Activated naive CD8-positive, alpha-beta T cell treated with anti-CD3 and anti-CD28 coated beads for 36 hours (primary cell): ENCODE measurements around the gene CSTA. TPM values are rescaled to one million over a fixed set of nuclear protein-coding genes. Genes with fewer than 3 reads are reported as not detected.

ENCODE experiments used
- DNase-seq: peaks from one replicate; pipeline ENCODE4 v3.0.0; 2021
- H3K27ac Mint-ChIP-seq: one replicate; pipeline ENCODE4 v1.8.0; 2022; ENCODE audit warnings: mild to moderate bottlenecking, moderate library complexity, mixed read lengths
- H3K27me3 Mint-ChIP-seq: one replicate; pipeline ENCODE4 v1.8.0; 2022; ENCODE audit warnings: mild to moderate bottlenecking, mixed read lengths
- H3K36me3 Mint-ChIP-seq: one replicate; pipeline ENCODE4 v1.8.0; 2021; ENCODE audit warnings: mild to moderate bottlenecking, mixed read lengths
- H3K4me1 Mint-ChIP-seq: one replicate; pipeline ENCODE4 v1.8.0; 2021; ENCODE audit warnings: mixed read lengths
- H3K4me3 Mint-ChIP-seq: one replicate; pipeline ENCODE4 v1.8.0; 2022; ENCODE audit warnings: mild to moderate bottlenecking, moderate library complexity, mixed read lengths
- H3K9me3 Mint-ChIP-seq: one replicate; pipeline ENCODE4 v1.8.0; 2022; ENCODE audit warnings: mixed read lengths
- total RNA-seq, 2 experiments: library from RNA; stranded (reverse); gene quantifications; one replicate each; pipeline ENCODE4 v1.2.3, GENCODE V29; 2021

The CSTA gene, protein sequence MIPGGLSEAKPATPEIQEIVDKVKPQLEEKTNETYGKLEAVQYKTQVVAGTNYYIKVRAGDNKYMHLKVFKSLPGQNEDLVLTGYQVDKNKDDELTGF
- not detected for total RNA-seq

DNA sequence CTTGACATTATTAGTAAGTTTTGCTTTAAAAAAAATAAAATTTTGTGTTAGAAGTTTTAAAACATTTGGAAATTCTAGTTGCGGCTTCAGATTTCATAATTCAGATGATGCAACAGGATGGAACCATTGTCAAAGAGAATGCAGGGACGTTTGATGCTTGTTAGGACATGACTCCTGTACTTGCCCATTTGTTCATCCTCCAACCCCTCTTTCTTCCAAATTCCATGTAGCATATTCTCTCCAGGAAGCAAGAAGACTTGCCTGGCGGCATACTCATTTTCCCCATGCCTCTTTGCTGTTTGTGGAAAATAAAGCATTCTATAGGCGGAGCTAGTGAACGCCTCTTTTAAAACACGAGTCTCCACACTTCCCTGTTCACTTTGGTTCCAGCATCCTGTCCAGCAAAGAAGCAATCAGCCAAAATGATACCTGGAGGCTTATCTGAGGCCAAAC is at the start of gene CSTA:
CSTA (plus strand) TSS at position 378 of the 453 bp plus-strand sequence; CDS start at position 423, 45 bp downstream.
- Mint-ChIP-seq H3K4me1 (peaks cover 22% of the 10 kb centered on the region), H3K9me3 (peaks cover 6% of the 10 kb centered on the region), H3K27ac (no peak within 1 kb of the TSS), H3K36me3 (no peaks in the 10 kb centered on the region), H3K27me3 (peaks cover 8% of the 10 kb centered on the region), H3K4me3 (no peak within 1 kb of the TSS)
- no peak for DNase-seq

DNA sequence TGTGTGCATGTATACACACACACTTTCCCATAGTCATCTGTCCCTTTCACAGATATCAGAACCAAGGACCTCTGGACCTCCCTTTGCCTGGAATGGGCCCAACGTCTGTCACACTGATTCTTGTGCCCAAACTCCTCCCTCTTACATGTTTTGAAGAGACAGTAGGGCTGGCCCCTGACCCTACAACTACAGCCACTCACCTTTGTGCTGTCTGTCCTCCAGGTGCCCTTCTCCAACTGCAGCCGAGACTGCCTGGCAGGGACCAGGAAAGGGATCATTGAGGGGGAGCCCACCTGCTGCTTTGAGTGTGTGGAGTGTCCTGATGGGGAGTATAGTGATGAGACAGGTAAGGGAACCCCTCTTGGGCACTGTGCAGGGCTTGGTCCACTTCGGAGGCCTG is 43.2 kb upstream of the CSTA start:
- Mint-ChIP-seq H3K4me1 (no peaks in the 10 kb centered on the region), H3K27ac (no peak overlapping the region), H3K27me3 (no peaks in the 10 kb centered on the region), H3K4me3 (no peak overlapping the region), H3K9me3 (no peaks in the 10 kb centered on the region), H3K36me3 (no peaks in the 10 kb centered on the region)
- DNase-seq, result no peak

GRCh38 chr3:122283796-122284445 is 41.1 kb upstream of the CSTA start:
- no peak overlapping the region for H3K27ac Mint-ChIP-seq
- H3K27me3 Mint-ChIP-seq, result no peaks in the 10 kb centered on the region
- H3K36me3 Mint-ChIP-seq, result no peaks in the 10 kb centered on the region
- no peaks in the 10 kb centered on the region for H3K4me1 Mint-ChIP-seq
- no peak for DNase-seq
- no peaks in the 10 kb centered on the region for H3K9me3 Mint-ChIP-seq
- H3K4me3 Mint-ChIP-seq, result no peak overlapping the region

- no peak overlapping the region for H3K27ac Mint-ChIP-seq
- H3K4me1 Mint-ChIP-seq, result no peaks in the 10 kb centered on the region
- DNase-seq, result no peak
- no peaks in the 10 kb centered on the region for H3K36me3 Mint-ChIP-seq
- H3K4me3 Mint-ChIP-seq, result no peak overlapping the region
- no peaks in the 10 kb centered on the region for H3K27me3 Mint-ChIP-seq
- no peaks in the 10 kb centered on the region for H3K9me3 Mint-ChIP-seq
These were observed 40.6 kb upstream of the CSTA start for GRCh38 chr3:122284486-122284885.

DNA sequence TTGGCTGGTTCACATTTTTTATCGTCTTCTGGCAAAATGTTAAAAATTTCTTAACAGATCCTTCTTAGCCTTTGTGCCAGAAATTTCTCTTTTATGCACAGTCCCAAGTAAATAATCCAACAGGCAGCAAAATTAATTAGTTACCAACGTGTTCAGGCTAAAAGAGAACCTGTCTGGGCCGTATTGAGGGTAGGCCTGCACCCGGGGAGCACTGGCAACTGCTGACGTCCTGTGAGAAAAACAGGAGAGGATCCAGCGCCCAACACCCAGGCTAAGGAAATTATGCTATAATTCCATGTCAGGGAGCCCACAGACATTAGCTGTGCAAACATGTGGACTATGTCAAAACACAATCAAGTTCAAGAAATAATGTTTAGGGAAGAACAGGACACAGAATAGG is 30.7 kb upstream of the CSTA start:
- no peak overlapping the region for H3K4me3 Mint-ChIP-seq
- no peak overlapping the region for H3K27ac Mint-ChIP-seq
- DNase-seq, result no peak
- no peaks in the 10 kb centered on the region for H3K9me3 Mint-ChIP-seq
- no peaks in the 10 kb centered on the region for H3K27me3 Mint-ChIP-seq
- peaks cover 16% of the 10 kb centered on the region for H3K4me1 Mint-ChIP-seq
- H3K36me3 Mint-ChIP-seq, result no peaks in the 10 kb centered on the region

DNA sequence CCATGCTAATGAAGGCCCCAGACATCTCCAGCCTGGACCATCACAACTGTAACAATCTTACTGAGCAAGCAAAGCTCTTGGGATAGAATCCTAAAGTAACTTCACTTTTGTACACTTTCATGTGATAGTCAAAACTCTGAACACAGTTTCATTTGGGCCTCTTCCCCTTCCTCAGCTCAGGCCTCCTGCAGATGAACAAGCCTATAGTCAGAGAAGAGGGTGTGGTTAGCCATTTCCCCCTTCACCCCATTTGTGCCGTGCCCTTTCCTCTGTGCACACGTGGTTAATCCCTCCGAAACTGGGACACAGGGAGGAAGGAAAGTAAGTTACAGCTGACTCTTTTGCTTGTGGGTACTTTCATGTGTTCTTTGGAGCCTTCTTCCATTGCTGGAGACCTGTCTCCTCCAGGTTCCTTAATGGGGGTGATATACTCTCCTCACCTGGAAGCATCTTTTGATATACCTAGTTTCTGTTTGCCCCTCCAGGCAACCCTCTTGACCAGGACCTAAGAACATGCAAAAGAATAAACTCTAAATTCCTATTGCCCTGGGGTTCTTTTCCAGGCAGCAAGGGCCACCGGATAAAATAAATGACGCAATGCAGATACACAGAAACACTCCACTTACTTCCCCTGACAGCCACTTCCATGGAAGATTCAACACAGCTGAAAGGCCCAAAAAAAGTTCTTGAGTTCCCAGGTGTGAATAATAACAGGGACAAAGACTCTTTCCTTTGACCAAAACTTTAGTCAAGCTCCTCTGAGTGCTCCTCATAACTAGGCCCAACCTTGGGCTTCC is 29.6 kb upstream of the CSTA start:
- H3K4me3 Mint-ChIP-seq, result no peak overlapping the region
- no peak overlapping the region for H3K27ac Mint-ChIP-seq
- no peaks in the 10 kb centered on the region for H3K27me3 Mint-ChIP-seq
- no peaks in the 10 kb centered on the region for H3K9me3 Mint-ChIP-seq
- H3K36me3 Mint-ChIP-seq, result no peaks in the 10 kb centered on the region
- DNase-seq, result no peak
- H3K4me1 Mint-ChIP-seq, result peaks cover 17% of the 10 kb centered on the region

DNA sequence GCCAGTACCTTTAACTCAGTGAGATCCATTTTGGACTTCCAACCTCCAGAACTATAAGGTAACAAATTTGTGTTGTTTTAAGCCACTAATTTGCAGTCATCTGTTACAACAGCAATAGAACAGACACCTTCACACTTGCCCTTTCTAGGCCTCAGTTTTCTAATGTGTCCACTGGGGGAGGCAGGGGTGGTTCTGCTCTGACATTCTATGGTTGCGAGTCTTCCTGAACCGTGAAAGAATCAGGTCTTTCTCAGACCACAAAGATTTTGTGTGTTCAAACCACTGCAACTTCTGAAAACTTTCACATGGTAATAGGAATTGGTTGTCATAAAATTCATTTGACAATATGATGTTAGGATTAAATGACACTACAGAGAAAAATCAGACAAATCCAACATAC is 26.8 kb upstream of the CSTA start:
- no peaks in the 10 kb centered on the region for H3K27me3 Mint-ChIP-seq
- no peak overlapping the region for H3K27ac Mint-ChIP-seq
- DNase-seq, result peak; percentile 13
- H3K4me1 Mint-ChIP-seq, result peaks cover 17% of the 10 kb centered on the region
- no peaks in the 10 kb centered on the region for H3K9me3 Mint-ChIP-seq
- no peaks in the 10 kb centered on the region for H3K36me3 Mint-ChIP-seq
- no peak overlapping the region for H3K4me3 Mint-ChIP-seq

DNA sequence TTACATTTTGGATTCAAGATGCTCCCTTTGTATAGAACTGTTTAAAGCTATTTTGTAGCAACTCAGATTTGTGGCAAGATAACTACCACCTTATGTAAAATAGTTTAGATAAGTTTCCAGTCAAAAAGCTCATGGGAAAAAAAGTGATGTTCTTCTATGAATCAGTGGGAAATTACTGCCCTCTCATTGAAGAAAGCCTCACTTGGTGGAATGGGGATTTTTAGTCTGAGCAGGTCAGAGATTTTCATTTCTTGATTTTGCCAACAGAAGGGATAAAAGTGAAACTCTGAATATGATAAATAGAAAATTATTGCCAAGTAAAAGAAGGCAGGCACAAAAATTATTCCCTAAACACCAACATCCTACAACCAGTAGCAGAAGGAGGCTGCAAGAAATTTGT is 25.8 kb upstream of the CSTA start:
- Mint-ChIP-seq H3K27me3 (peaks cover 4% of the 10 kb centered on the region), H3K27ac (no peak overlapping the region), H3K4me3 (no peak overlapping the region), H3K9me3 (no peaks in the 10 kb centered on the region), H3K36me3 (no peaks in the 10 kb centered on the region), H3K4me1 (peaks cover 17% of the 10 kb centered on the region)
- DNase-seq, result no peak

- peak; percentile 37 for DNase-seq
- Mint-ChIP-seq H3K9me3 (no peaks in the 10 kb centered on the region), H3K4me3 (no peak overlapping the region), H3K27ac (no peak overlapping the region), H3K27me3 (peaks cover 4% of the 10 kb centered on the region), H3K36me3 (no peaks in the 10 kb centered on the region), H3K4me1 (peaks cover 17% of the 10 kb centered on the region)
These were observed 25.1 kb upstream of the CSTA start for GRCh38 chr3:122299872-122300460.

GRCh38 chr3:122301063-122301462 is 24.0 kb upstream of the CSTA start:
- Mint-ChIP-seq H3K27ac (no peak overlapping the region), H3K27me3 (peaks cover 4% of the 10 kb centered on the region), H3K36me3 (no peaks in the 10 kb centered on the region), H3K9me3 (no peaks in the 10 kb centered on the region), H3K4me3 (no peak overlapping the region), H3K4me1 (peaks cover 17% of the 10 kb centered on the region)
- no peak for DNase-seq

DNA sequence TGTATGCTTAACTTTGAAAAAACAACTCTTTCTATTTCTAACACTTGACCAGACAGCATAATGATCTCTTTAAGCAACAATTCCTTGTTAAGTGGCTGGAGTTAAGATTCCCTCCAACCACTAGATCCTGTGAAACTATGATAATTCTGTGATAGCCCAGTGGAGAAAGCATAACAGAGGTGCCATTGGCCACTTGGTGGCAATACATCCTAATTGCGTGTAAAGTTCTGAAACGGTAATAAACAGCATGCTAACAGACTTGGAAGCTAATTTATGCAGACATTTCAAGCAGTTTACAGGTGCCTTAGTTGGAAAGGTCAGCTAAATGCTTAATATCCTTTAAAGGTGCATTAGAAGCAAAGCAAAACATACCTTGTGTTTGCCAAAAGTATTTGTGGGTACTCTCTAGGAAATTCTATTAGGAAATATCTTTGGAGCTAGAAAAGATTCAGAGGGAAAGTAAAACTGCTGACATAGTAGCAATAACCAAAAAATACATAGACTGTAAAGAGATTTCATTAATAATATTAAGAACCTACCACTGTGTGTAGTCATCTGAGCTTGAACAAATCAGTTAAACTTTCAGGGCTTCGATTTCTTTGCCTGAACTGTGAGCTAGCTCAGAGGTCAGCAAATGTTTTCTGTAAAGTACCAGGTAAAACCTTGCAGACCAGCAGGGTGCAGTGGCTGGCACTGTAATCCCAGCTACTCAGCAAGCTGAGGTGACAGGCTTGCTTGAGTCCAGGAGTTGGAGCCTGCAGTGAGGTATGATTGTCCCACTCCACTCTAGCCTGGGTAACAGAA is 19.0 kb upstream of the CSTA start:
- H3K4me1 Mint-ChIP-seq, result peaks cover 2% of the 10 kb centered on the region
- H3K9me3 Mint-ChIP-seq, result no peaks in the 10 kb centered on the region
- H3K36me3 Mint-ChIP-seq, result no peaks in the 10 kb centered on the region
- H3K27me3 Mint-ChIP-seq, result peaks cover 4% of the 10 kb centered on the region
- no peak for DNase-seq
- no peak overlapping the region for H3K4me3 Mint-ChIP-seq
- H3K27ac Mint-ChIP-seq, result no peak overlapping the region

DNA sequence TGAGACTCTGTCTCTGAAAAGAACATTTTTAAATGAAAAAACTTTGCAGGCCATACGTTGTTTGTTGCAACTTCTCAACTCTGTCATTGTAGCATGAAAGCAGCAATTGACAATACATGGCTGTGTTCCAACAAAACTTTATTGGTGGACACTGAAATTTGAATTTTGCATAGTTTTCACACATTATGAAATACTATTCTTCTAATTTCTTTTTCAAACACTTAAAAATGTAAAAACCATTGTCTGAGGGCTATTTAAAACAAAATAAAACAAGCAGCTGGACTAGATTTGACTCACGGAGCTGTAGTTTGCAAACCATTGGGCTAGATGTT is 18.5 kb upstream of the CSTA start:
- Mint-ChIP-seq H3K4me3 (no peak overlapping the region), H3K27me3 (peaks cover 4% of the 10 kb centered on the region), H3K36me3 (no peaks in the 10 kb centered on the region), H3K9me3 (no peaks in the 10 kb centered on the region), H3K27ac (no peak overlapping the region), H3K4me1 (peaks cover 2% of the 10 kb centered on the region)
- no peak for DNase-seq

GRCh38 chr3:122307094-122307687 is 17.9 kb upstream of the CSTA start:
- no peaks in the 10 kb centered on the region for H3K9me3 Mint-ChIP-seq
- H3K27me3 Mint-ChIP-seq, result peaks cover 4% of the 10 kb centered on the region
- DNase-seq, result no peak
- H3K4me1 Mint-ChIP-seq, result peaks cover 2% of the 10 kb centered on the region
- no peak overlapping the region for H3K27ac Mint-ChIP-seq
- H3K36me3 Mint-ChIP-seq, result no peaks in the 10 kb centered on the region
- H3K4me3 Mint-ChIP-seq, result no peak overlapping the region

GRCh38 chr3:122307976-122308375 is 17.1 kb upstream of the CSTA start:
- H3K27ac Mint-ChIP-seq, result no peak overlapping the region
- no peak for DNase-seq
- peaks cover 4% of the 10 kb centered on the region for H3K27me3 Mint-ChIP-seq
- no peak overlapping the region for H3K4me3 Mint-ChIP-seq
- no peaks in the 10 kb centered on the region for H3K9me3 Mint-ChIP-seq
- H3K36me3 Mint-ChIP-seq, result no peaks in the 10 kb centered on the region
- peaks cover 4% of the 10 kb centered on the region for H3K4me1 Mint-ChIP-seq
